Peyer's patch (tissue), 4 donors: Measurements from ENCODE around the gene MEIOC.

Experiments
- CTCF ChIP-seq, 6 experiments: fragments of 450-650 bp in 4 of 6; fragments of 200-600 bp in 2 of 6; sonication (generic) in 1 of 6; IDR thresholded peaks; one replicate each; pipeline ENCODE4 v1.5.1; 2017 to 2019; ENCODE audit warnings: antibody characterized with exemption in 6 of 6, mild to moderate bottlenecking in 3 of 6, moderate library complexity in 1 of 6
- POLR2A ChIP-seq, 2 donors: fragments of 450-650 bp; IDR thresholded peaks; one replicate each; pipeline ENCODE4 v1.5.1; 2017; ENCODE audit warnings: antibody characterized with exemption in 2 of 2, mild to moderate bottlenecking in 2 of 2, moderate library complexity in 2 of 2

- TF ChIP-seq POLR2A (IDR thresholded peaks at IDR 0.05), result no peak
- TF ChIP-seq CTCF (IDR thresholded peaks at IDR 0.05), result no peak
Observed at GRCh38 chr17:44645341-44645740, 10.9 kb upstream of the MEIOC start.
